Transverse colon (tissue), 4 donors: Measurements from ENCODE around the gene SDK2. TPM values are rescaled to one million over a fixed set of nuclear protein-coding genes. Genes with fewer than 3 reads are reported as not detected.

Source experiments
- DNase-seq: peaks from one replicate; pipeline ENCODE4 v3.0.0-alpha.2; 2019
- H3K27ac ChIP-seq, 4 donors: fragments of 200-600 bp; sonication (generic); 2 replicates each; pipeline ENCODE4 v1.5.1; 2016 to 2018; ENCODE audit warnings: inconsistent platforms in 4 of 4
- H3K27me3 ChIP-seq: fragments of 200-600 bp; sonication (generic); 2 replicates; pipeline ENCODE4 v1.5.1; 2017; ENCODE audit warnings: inconsistent platforms
- H3K36me3 ChIP-seq, 4 donors: fragments of 200-600 bp; sonication (generic); 2 replicates each; pipeline ENCODE4 v1.5.1; 2017 to 2019; ENCODE audit warnings: inconsistent platforms in 4 of 4
- H3K4me1 ChIP-seq, 4 donors: fragments of 200-600 bp; sonication (generic); 2 replicates each; pipeline ENCODE4 v1.5.1; 2017 to 2020; ENCODE audit warnings: inconsistent platforms in 4 of 4
- H3K4me3 ChIP-seq, 4 donors: fragments of 200-600 bp; sonication (generic); 1 replicate in 1 of 4; 2 replicates in 3 of 4; pipeline versions ENCODE4 v1.5.1 to v1.6.1; 2017 to 2019; ENCODE audit warnings: inconsistent platforms in 4 of 4
- H3K9me3 ChIP-seq, 2 donors: fragments of 200-600 bp; sonication (generic); 2 replicates each; pipeline ENCODE4 v1.5.1; 2017 to 2019; ENCODE audit warnings: inconsistent platforms in 2 of 2
- EP300 ChIP-seq: sonication (generic); formaldehyde crosslinking; IDR thresholded peaks from one replicate; pipeline ENCODE4 v1.6.1; 2017; ENCODE audit warnings: antibody characterized with exemption, low read depth
- POLR2A ChIP-seq: fragments of 450-650 bp; IDR thresholded peaks from one replicate; pipeline ENCODE4 v1.6.1; 2016; ENCODE audit warnings: antibody characterized with exemption, mild to moderate bottlenecking, moderate library complexity
- POLR2AphosphoS5 ChIP-seq, 3 donors: sonication (generic); formaldehyde crosslinking; IDR thresholded peaks; one replicate each; pipeline ENCODE4 v1.6.1; 2016; ENCODE audit warnings: antibody characterized with exemption in 3 of 3
- WGBS, 2 donors: methylation state at CpG; one replicate each; pipeline ENCODE4 v1.1.5; 2018; ENCODE audit warnings: low coverage in 1 of 2; 5-methylcytosine and 5-hydroxymethylcytosine counted together
- in situ Hi-C, 4 donors: fragments of 200-750 bp; cut with MboI; loops; one replicate each; pipeline versions ENCODE4 v1.15.0 to v1.15.1; 2017; ENCODE audit warnings: low sequenced_read_pairs in 3 of 4, low pct_ligation_motif_present in 1 of 4, low pct_unique_long_range_greater_than_20kb in 1 of 4
- intact Hi-C: fragments of 100-400 bp; cut with DNase I; formaldehyde crosslinking; loops from one replicate; pipeline ENCODE4 v1.15.1; 2023; ENCODE audit warnings: low total_unique reads
- total RNA-seq, 4 donors: library from RNA; depleted of rRNA; stranded (reverse); fragments of >200 nt; gene quantifications; one replicate each; pipeline ENCODE4 v1.1.0, GENCODE V29; 2016
- TF ChIP-seq, protein P1 (sequence below), 5 experiments: fragments of 200-600 bp in 3 of 5; fragments of 450-650 bp in 2 of 5; sonication (generic) in 3 of 5; IDR thresholded peaks; 1 replicate in 2 of 5; 2 replicates in 3 of 5; pipeline ENCODE4 v1.5.1; 2016 to 2017; ENCODE audit warnings: antibody characterized with exemption in 5 of 5, inconsistent platforms in 3 of 5, mild to moderate bottlenecking in 2 of 5, moderate library complexity in 1 of 5

Gene SDK2
- total RNA-seq, 4 donors from 2014 or later: 2.6 to 9.8 (median 3.4) TPM

DNA sequence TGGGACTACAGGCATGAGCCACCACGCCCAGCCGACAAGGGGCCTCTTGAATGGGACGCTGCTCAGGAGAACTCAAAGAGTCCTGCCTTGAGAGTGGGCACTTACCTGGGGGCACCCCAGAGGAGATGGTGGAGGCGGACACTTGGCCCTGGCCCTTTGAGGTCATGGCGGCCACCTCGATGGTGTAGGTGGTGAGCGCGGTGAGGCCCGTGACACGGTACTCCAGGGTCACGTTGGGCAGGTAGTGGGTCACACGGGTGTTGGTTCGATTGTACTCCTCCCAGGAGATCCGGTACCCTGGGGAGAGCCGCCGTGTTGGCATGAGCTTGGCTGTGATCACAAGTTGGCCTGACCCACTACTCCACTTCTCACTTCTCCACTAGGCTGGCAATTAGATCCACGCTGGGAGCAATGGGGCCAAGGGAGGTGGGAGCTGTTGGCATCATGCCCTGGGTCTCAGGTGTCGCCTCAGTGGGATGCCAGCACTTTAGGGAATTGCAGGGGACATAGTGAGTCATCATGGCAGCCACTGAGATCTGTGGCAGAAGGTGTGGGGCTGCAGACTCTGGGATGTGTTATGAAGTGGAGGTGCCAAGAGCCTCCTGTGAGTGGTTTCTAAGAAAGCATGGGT is 243.2 kb downstream of the SDK2 start:
- H3K4me3 ChIP-seq: no peak overlapping the region
- H3K27me3 ChIP-seq: no peaks in the 10 kb centered on the region
- no peaks in the 10 kb centered on the region for H3K9me3 ChIP-seq
- intact Hi-C loops (no loop called here), in situ Hi-C loops (no loop called here)
- DNase-seq: no peak
- WGBS, 2 donors: 90% methylated on average over 18 of the region's 18 CpGs; no CpG with 5 or more reads in 1 of the 2 donors
- no peaks in the 10 kb centered on the region for H3K4me1 ChIP-seq
- TF ChIP-seq POLR2AphosphoS5 (IDR thresholded peaks at IDR 0.05): no peak
- no peak for TF ChIP-seq EP300
- no peak for TF ChIP-seq POLR2A
- TF ChIP-seq, protein P1, sequence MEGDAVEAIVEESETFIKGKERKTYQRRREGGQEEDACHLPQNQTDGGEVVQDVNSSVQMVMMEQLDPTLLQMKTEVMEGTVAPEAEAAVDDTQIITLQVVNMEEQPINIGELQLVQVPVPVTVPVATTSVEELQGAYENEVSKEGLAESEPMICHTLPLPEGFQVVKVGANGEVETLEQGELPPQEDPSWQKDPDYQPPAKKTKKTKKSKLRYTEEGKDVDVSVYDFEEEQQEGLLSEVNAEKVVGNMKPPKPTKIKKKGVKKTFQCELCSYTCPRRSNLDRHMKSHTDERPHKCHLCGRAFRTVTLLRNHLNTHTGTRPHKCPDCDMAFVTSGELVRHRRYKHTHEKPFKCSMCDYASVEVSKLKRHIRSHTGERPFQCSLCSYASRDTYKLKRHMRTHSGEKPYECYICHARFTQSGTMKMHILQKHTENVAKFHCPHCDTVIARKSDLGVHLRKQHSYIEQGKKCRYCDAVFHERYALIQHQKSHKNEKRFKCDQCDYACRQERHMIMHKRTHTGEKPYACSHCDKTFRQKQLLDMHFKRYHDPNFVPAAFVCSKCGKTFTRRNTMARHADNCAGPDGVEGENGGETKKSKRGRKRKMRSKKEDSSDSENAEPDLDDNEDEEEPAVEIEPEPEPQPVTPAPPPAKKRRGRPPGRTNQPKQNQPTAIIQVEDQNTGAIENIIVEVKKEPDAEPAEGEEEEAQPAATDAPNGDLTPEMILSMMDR (IDR thresholded peaks at IDR 0.05): no peak
- no peaks in the 10 kb centered on the region for H3K36me3 ChIP-seq
- H3K27ac ChIP-seq: no peak overlapping the region

DNA sequence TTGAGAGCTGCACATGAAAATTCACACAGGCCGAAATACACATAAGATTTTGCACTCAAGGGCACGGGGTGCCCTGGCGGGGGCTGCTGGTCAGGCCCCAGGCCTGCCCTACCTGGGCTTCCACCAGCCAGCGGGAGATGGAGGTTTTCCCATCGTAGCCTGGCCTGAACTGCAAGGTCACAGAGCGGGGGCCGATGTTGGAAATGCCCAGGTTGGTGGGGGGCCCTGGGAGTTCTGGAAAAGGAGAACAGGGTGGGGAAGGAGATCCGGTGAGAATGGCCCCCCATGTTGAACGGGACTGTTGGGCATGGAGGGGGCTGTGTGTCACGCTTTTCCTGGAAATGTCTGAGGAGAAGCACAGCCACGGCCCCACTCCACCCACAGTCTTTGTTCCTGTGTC is 245.2 kb downstream of the SDK2 start:
- Histone ChIP-seq H3K9me3 (no peaks in the 10 kb centered on the region), H3K27me3 (no peaks in the 10 kb centered on the region), H3K27ac (no peak overlapping the region), H3K4me3 (no peak overlapping the region), H3K4me1 (no peaks in the 10 kb centered on the region), H3K36me3 (no peaks in the 10 kb centered on the region)
- in situ Hi-C loops (no loop called here), intact Hi-C loops (no loop called here)
- TF ChIP-seq POLR2AphosphoS5 (IDR thresholded peaks at IDR 0.05) (no peak), EP300 (no peak), POLR2A (no peak)
- TF ChIP-seq, protein P1 (IDR thresholded peaks at IDR 0.05): no peak
- DNase-seq: no peak
- WGBS, 2 donors: 91% methylated on average over 11 of the region's 11 CpGs; no CpG with 5 or more reads in 1 of the 2 donors

DNA sequence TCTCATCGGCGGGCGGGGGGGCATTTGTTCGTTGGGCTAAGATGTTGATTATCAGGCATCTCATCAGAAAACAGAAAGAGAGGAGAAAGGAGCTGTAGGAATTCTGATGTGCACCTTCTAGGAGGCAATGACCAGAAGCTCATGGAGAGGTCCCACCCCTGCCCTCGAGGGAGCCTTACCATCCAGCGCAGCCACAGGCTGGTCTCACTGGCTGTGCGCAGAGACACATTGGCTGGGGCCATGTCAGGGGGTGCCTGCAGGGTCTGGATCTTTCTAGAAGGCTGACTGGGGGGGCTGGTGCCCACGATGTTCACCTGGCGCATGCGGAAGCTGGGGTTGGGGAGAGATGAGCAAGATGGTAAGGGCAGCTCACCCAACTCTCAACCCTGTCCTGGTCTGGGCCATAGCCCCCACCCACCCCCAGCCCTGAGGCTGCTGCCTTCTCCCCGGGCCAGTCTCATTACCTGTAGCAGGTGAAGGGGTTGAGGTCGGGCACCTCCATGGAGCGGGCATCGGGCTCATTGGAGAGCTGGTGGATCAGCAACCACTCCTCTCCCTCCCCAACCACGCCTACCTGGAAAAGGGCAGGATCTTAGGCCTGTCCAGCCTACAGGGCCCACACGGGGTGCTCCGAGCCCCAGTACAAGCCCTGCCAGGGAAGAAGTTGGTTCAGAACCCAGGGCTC is 246.2 kb downstream of the SDK2 start:
- in situ Hi-C loops: no loop called here
- H3K36me3 ChIP-seq: no peaks in the 10 kb centered on the region
- H3K27me3 ChIP-seq: no peaks in the 10 kb centered on the region
- no peak for DNase-seq
- H3K4me1 ChIP-seq: no peaks in the 10 kb centered on the region
- intact Hi-C loops: no loop called here
- H3K27ac ChIP-seq: no peak overlapping the region
- no peaks in the 10 kb centered on the region for H3K9me3 ChIP-seq
- no peak overlapping the region for H3K4me3 ChIP-seq
- 90% methylated on average over 17 of the region's 17 CpGs; no CpG with 5 or more reads in 1 of the 2 donors for WGBS, 2 donors
- TF ChIP-seq EP300 (no peak), POLR2AphosphoS5 (IDR thresholded peaks at IDR 0.05) (no peak), POLR2A (no peak)
- TF ChIP-seq, protein P1 (IDR thresholded peaks at IDR 0.05): no peak

DNA sequence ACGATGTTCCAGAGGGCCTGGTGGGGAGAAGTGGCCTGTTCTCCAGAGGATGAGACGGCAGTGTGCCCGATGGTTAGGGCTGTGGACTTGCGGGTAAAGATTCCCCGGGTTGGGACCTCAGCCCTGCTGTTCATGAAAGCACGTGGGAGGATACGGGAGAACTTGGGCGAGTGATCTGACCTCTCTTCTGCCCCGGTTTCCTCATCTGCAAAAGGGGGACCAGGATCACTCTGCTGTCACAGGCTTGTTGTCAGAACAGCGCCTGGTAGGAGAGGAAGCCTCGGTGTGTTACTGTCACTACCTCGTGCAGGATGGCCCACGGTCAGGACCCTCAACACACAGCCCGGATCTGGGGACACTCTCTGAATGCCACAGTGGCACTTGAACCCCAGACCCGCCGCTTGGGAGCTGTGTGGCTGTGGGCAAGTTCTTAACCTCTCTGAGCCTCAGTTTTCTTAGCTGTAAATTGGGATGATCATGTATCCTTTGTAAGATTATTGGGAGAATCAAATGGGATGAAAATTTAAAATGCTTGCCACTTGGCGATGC is 246.9 kb downstream of the SDK2 start:
- no peak for DNase-seq
- in situ Hi-C loops (no loop called here), intact Hi-C loops (no loop called here)
- Histone ChIP-seq H3K9me3 (no peaks in the 10 kb centered on the region), H3K27me3 (no peaks in the 10 kb centered on the region), H3K36me3 (no peaks in the 10 kb centered on the region), H3K4me3 (no peak overlapping the region), H3K4me1 (no peaks in the 10 kb centered on the region), H3K27ac (no peak overlapping the region)
- WGBS, 2 donors: 86 to 100% methylated on average over 1 to 13 of the region's 17 CpGs
- TF ChIP-seq EP300: no peak
- TF ChIP-seq POLR2AphosphoS5 (IDR thresholded peaks at IDR 0.05): no peak
